Measurements from ENCODE around the gene ASIC4.

The ASIC4 gene

DNA sequence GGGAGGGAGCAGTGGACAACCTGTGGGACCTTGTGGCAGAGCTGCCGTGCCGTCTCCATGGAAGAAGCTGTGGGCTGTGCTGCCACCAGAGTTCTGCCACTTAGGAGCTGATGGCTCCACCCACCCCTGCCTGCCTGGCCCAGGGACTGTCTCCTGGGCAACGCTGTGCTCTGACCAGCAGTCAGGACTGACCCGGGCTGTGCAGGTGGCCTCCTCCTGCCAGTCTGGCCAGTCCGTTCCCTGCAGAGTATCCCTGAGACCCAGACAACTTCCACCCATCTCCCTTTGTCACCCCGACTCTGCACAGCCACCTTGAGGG is 12.8 kb downstream of the ASIC4 start:
- H3K27me3 ChIP-seq (replicated peaks; ENCODE audit: control insufficient read depth, insufficient read depth, low read length) = peaks cover 15% of the 10 kb centered on the region
- no peak for DNase-seq (ENCODE audit: extremely low read depth, insufficient read length)
- TF ChIP-seq, protein P1, sequence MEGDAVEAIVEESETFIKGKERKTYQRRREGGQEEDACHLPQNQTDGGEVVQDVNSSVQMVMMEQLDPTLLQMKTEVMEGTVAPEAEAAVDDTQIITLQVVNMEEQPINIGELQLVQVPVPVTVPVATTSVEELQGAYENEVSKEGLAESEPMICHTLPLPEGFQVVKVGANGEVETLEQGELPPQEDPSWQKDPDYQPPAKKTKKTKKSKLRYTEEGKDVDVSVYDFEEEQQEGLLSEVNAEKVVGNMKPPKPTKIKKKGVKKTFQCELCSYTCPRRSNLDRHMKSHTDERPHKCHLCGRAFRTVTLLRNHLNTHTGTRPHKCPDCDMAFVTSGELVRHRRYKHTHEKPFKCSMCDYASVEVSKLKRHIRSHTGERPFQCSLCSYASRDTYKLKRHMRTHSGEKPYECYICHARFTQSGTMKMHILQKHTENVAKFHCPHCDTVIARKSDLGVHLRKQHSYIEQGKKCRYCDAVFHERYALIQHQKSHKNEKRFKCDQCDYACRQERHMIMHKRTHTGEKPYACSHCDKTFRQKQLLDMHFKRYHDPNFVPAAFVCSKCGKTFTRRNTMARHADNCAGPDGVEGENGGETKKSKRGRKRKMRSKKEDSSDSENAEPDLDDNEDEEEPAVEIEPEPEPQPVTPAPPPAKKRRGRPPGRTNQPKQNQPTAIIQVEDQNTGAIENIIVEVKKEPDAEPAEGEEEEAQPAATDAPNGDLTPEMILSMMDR (IDR thresholded peaks at IDR 0.05; ENCODE audit: insufficient read depth, low read length, poor library complexity, severe bottlenecking) = no peak
- H3K4me3 ChIP-seq (replicated peaks; ENCODE audit: low read depth, low read length) = no peak overlapping the region
- H3K36me3 ChIP-seq (ENCODE audit: control insufficient read depth, insufficient read depth, low read length) = no peaks in the 10 kb centered on the region

DNA sequence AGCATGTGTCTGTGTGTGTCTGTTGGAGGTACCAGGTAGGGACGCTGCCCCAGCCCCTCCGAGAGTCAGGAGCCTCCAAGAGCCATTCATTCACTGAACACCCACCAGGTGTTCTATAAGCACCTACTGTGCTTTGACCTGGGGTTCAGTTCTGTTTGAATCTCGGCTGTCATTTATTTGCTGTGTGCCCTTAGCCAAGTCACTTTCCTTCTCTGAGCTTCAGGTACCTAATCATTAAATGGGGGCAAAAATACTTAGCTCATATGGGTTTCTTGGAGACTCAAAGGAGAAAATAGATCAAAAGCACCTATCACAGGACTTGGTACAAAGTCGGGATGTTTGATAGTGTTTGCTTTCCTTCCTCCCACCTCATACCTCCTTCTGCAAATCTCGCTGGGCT is 13.2 kb downstream of the ASIC4 start:
- no peak for DNase-seq (ENCODE audit: extremely low read depth, insufficient read length)
- peaks cover 15% of the 10 kb centered on the region for H3K27me3 ChIP-seq (replicated peaks; ENCODE audit: control insufficient read depth, insufficient read depth, low read length)
- H3K4me3 ChIP-seq (replicated peaks; ENCODE audit: low read depth, low read length) = no peak overlapping the region
- TF ChIP-seq, protein P1 (IDR thresholded peaks at IDR 0.05; ENCODE audit: insufficient read depth, low read length, poor library complexity, severe bottlenecking) = no peak
- no peaks in the 10 kb centered on the region for H3K36me3 ChIP-seq (ENCODE audit: control insufficient read depth, insufficient read depth, low read length)

DNA sequence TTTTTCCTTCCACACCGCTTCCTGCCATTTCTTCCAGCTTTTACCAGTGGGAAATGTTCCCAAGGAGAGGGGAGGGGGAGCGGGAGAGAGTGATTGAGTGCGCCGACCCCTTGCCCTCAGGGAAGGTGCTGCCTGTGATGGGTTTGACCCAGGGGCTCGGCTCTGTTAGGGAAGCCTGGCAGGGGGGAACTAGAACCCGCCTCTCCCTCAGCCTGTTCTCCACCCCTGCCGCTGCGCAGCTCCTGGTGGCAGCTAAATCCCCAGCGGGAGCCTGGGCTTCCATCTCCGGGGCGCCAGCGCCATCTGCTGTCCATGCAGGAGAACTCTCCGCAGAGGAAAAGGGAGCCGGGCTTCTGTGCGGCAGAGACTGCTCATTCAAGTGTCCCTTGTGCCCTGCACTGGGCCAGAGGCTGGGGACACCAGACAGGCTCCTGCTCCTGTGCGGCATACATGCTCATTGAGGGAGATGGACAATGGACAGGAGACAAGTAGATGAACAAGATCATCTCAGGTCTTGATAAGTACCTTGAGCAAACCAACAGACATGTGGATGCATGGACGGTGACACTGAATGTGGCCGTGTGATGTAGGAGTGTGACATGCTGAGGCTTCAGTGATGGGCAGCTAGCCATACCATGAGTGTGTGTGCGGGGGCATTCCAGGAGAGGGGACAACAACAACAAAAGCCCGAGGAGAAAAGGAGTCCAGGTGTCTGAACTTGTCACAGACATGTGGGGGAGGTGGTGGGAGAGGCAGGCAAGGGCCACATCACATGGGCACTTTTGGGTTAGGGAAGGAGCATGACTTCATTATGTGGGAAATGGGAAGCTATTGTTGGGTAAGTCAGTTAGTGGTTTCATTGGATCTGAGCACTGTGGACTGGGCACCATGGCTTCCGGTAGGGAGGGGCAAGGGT is 16.0 kb downstream of the ASIC4 start:
- peak; percentile 75 for DNase-seq (ENCODE audit: extremely low read depth, insufficient read length)
- TF ChIP-seq, protein P1 (IDR thresholded peaks at IDR 0.05; ENCODE audit: insufficient read depth, low read length, poor library complexity, severe bottlenecking) = peak; percentile 97
- H3K27me3 ChIP-seq (replicated peaks; ENCODE audit: control insufficient read depth, insufficient read depth, low read length) = peaks cover 15% of the 10 kb centered on the region
- H3K36me3 ChIP-seq (ENCODE audit: control insufficient read depth, insufficient read depth, low read length) = no peaks in the 10 kb centered on the region
- no peak overlapping the region for H3K4me3 ChIP-seq (replicated peaks; ENCODE audit: low read depth, low read length)

DNA sequence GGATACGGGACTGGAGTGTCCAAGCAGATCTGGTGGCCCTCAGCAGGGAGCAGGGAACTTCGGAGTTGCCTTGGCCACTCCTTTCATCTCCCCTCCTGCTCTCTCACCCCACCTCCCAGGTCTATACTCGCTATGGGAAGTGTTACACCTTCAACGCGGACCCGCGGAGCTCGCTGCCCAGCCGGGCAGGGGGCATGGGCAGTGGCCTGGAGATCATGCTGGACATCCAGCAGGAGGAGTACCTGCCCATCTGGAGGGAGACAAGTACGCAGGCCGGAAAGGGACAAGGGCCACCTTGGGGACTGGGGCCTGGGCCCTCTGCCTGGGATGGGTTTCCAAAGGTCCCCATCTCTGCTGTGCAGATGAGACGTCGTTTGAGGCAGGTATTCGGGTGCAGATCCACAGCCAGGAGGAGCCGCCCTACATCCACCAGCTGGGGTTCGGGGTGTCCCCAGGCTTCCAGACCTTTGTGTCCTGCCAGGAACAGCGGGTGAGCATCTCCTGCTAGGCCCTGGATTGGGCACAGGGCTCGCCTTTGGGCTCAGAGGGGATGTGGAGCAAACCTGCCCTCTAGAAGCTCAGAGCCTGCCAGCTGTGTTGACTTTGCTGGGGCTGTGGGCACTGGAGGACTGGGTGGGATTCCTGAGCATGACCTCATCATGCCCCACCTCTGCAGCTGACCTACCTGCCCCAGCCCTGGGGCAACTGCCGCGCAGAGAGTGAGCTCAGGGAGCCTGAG is 17.5 kb downstream of the ASIC4 start:
- TF ChIP-seq, protein P1 (IDR thresholded peaks at IDR 0.05; ENCODE audit: insufficient read depth, low read length, poor library complexity, severe bottlenecking) = no peak
- Histone ChIP-seq H3K27me3 (replicated peaks; ENCODE audit: control insufficient read depth, insufficient read depth, low read length) (peaks cover 12% of the 10 kb centered on the region), H3K36me3 (ENCODE audit: control insufficient read depth, insufficient read depth, low read length) (no peaks in the 10 kb centered on the region), H3K4me3 (replicated peaks; ENCODE audit: low read depth, low read length) (no peak overlapping the region)
- DNase-seq (ENCODE audit: extremely low read depth, insufficient read length) = no peak

DNA sequence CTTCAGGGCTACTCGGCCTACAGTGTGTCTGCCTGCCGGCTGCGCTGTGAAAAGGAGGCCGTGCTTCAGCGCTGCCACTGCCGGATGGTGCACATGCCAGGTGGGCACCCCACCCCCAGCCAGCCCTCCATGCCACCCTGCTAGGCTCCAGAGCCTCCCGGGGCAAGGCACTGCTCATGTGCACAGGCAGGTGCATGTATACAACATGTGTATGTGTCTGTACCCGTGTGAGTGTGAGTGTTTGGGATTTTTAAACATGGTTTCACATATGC is 18.0 kb downstream of the ASIC4 start:
- TF ChIP-seq, protein P1 (IDR thresholded peaks at IDR 0.05; ENCODE audit: insufficient read depth, low read length, poor library complexity, severe bottlenecking) = no peak
- Histone ChIP-seq H3K4me3 (replicated peaks; ENCODE audit: low read depth, low read length) (no peak overlapping the region), H3K36me3 (ENCODE audit: control insufficient read depth, insufficient read depth, low read length) (no peaks in the 10 kb centered on the region), H3K27me3 (replicated peaks; ENCODE audit: control insufficient read depth, insufficient read depth, low read length) (peaks cover 9% of the 10 kb centered on the region)
- DNase-seq (ENCODE audit: extremely low read depth, insufficient read length) = no peak

All from GM06990 (cell line).